CD4-positive, alpha-beta T cell treated with Interferon alpha-2 for 1 hour (primary cell): ENCODE measurements around the gene IMMP2L.

Experiments used
- DNase-seq, 2 donors: peaks; one replicate each; pipeline ENCODE4 v3.0.0-alpha.2; 2020 to 2022

IMMP2L gene

DNA sequence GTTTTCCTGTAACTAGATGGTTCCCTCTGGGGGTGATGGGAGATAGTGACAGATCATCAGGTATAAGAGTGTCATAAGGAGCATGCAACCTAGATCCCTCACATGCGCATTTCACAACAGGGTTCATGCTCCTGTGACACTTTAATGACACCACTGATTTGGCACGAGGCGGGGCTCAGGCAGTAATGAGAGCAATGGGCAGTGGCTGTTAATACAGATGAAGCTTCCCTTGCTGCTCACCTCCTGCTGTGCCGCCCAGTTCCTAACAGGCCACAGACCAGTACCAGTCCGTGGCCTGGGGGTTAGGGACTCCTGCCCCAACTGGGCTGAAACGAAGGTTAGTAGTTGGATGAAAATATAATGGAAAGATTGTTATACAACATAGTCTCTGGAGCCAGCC is 673.0 kb downstream of the IMMP2L start:
- DNase-seq, result no peak

DNA sequence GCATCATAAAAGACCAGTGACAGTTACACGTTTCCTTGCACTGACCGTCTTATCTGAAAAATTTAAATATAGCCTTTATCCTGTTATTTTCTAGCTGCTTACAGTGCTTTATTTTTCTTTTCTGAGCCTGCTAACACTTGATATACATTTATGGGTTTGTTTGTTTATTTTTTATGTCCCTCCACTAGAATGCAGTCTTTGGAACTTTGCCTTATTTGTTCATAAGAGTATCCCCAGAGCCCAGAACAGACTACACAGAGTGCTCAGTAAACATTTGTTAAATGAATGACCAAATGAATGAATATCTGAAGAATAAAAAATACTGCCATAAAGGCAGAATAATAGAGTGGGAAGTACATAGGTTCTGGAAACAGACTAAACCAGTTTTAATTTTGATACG is 673.7 kb downstream of the IMMP2L start:
- no peak for DNase-seq

DNA sequence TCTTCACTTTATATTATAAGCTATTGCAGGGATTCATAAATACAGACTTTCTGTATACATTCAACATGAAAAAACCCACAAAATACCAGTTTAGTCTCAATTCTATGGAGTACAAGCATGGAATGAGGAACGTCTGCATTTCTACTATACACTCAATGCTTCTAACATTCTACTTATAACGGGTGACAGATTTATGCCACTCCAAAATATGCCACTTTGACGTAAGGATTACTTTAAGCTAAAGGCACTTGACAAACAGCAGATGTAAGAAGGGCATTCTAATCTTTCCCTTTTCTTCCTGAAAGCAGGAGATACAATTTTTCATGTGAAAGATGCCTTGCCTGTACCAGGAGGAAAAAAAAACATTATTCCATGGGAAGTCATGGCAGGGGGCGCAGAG is 676.8 kb downstream of the IMMP2L start:
- no peak for DNase-seq

DNA sequence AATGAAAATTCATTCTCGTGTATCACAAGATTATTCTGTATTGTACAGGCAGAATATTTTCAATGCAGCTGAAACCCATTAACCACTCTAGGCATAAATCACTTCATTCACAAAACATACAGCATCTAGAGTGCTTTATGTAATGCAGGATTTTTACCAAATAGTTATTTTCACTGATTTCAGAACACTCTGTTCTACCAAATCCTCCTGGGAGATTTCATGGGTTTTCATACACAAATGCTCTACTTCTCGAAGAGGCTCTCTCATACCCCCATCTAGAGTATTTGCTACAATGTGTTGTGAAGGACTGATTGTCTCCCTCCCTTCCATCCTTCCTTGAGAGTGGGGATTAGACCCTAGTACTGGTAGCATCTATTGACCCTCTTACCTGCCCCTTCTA is 680.6 kb downstream of the IMMP2L start:
- no peak for DNase-seq

DNA sequence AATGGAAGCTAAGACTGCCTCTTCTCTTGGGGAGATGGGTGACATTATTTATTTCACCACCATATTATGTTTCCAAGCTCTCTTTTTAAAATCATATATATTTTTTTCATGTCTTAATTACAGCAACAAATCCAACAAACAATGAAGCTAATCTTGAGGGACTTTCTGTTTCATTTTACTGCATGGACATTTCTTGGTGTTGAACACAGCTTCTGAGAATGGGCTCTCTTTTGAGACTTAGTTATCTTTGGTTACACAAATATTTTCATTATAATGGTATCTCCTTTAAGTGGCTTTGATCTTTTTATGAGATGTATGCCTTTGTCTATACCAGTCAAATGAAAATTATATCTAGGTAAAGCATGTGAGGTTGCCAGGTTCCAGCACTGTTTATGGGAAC is 681.3 kb downstream of the IMMP2L start:
- no peak for DNase-seq

DNA sequence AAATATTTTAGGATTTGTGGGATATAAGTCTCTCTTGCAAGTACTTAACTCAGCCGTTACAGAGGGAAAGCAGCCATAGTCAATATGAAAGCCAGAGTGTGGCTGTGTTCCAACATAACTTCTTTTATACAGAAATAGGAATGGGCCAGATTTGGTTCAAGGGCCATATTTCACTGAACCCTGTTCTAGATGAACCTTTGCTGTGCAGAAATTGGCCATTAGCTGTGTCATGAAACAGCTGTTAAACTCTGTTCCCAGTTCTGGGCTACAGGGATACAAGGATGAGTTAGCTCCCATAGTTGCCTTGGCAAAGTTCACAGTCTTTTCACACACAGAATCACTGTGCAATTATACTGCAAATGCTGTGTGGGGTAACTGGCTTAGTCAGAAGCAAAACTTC is 685.3 kb downstream of the IMMP2L start:
- no peak for DNase-seq

DNA sequence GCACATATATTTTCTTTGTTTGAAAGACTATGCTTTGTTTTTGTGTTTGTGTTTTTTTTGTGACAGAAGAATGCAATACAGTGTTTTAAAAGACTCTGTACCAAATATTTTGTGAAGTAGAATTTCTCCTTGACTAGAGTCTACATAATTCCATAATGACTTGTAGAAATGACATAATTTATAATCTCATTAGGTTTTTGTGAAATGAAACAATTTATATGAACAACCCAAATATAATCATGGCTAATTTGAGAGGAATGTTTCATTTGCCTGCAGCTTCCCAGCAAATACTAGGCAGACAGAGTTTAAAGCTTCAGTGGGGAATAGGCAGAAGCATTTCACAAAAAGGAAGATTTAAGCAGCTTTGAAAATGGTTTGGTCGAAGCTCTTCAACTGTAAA is 686.9 kb downstream of the IMMP2L start:
- DNase-seq, result no peak

DNA sequence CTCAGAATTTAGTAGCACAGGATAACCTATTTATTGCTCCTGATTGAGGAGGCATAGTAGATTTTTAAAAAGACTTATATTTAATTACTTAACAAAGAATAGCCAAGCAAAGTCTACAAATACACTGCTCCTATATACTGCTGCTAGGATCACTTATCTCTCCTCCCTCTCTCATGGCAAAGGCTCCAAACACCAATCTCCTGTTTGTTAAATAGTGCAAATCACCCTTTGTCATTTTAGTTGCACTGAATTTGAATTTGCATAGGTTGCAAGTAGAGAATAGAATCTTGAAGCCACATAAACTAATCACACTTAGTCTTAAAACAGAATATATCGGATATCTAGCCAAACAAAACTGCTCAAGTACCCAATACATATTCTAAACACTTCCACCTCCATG is 690.4 kb downstream of the IMMP2L start:
- no peak for DNase-seq

DNA sequence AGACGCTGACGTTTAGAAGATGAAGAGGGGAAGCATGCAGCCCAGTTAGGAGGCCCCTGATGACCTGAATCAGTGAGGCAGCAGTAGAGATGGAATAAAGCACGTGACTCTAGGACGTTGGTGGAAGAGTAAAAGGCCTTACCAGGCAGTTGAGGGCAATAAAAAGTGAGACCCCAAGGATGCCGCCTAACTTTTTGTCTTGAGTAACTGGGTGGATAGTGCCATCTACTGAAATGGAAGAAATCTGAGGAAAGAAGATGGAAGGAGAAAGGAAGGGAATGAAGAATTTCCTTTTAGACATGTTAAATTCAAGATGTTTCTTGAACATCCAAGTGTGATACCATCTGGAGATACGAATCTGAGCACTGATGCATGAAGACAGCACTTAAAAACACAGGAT is 691.4 kb downstream of the IMMP2L start:
- DNase-seq, result no peak

DNA sequence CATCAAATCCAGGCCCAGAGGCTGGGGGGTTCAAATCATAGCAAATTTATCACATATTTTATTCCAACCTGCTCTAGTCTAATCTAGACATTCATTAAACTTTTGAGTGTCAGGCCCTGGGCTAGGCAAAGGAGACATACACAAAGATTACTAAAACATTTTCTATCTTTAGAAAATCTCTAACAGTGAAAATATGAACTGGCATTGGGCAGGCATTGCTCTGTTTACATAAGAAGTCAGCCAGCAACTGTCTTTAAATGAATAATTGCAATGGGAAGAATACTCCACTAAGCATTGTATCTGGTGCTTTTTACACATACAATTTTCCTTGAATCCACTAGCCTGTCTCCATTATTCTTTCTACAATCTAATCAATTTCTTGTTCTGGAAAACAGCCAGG is 693.8 kb downstream of the IMMP2L start:
- no peak for DNase-seq

DNA sequence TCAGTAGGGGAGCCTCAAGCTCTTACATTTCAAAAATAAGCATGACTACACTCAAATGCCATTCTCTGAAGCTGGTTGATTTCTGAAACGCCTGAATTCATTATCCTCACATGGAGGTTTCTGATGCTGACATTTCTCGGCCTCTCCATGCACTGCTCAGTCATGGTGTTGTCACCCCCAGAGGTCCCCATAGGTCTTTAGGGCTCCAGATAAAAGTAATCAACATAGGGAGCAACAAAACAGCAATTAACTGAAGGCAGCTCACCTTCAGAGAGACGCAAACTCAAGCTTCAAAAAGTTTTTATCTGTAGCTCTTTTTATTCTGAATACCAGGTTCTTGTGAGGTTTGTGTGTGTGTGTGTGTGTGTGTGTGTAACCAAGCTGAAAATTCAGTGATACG is 694.5 kb downstream of the IMMP2L start:
- DNase-seq, result no peak

DNA sequence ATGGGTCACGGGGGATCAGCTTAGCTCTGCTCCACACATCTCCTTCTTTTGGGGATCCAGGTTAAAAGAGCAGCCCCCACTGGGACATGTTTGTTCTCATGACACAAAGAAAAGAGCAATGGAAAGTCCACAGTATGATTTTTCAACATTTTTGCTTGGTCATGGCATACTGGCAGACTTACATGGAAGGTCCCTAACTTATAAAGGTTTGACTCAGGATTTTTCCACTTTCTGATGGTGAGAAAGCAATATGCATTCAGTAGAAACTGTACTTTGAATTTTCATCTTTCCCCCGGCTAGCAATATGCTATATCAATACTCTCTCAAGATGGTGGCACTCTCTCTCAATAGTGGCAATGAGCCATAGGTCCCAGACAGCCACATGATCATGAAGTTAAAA is 699.0 kb downstream of the IMMP2L start:
- DNase-seq, result no peak

DNA sequence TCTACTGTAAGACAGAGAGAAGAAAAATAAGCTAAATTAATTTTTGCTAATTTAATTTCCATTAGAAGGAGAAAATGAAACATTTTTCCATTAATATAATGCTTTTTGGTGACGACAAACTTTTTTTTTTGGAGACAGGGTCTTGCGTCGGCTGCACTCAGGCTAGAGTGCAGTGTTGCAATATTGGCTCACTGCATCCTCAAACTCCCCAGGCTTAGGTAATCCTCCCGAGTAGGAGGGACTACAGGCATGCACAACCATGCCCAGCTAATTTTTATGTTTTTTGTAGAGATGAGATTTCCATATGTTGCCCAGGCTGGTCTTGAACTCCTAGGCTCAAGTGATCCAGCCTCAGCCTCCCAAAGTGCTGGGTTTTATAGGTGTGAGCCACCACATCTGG is 701.1 kb downstream of the IMMP2L start:
- no peak for DNase-seq

DNA sequence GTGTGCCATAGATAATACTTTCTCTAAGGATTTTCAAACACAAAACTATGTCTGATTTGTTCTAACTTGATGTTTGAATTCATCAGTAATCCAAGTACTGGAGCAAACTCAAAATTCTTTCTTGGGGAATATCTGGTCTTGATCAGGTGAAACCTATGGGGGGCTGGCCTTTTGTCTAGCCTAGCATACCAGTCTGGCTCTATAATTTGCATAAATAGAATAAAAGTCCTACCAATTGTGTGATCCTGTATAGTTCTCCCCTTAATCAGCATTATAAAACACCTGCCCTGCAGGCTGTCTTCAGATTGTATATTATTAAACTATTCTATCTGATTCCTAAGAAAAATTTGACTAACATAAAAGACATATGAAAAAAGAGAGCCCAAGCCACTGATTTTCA is 705.2 kb downstream of the IMMP2L start:
- DNase-seq, result no peak

DNA sequence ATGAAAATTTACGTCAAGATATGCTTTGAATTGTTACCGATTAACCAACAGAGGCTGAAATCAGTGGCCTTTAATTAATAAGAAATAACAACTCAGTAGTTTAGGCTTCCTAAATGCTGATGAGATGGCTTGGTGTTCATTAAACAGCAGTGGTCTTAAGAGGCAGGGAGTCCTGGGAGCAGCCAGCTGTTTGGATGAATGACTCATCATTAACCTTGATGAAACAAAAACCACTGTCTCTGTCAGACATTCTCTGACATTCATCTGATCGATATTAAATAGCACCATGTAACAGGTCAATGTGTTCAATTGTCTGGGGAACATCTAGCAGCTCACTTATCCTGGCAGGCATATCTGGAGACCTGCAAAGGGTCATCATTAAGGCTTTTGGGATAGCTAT is 705.6 kb downstream of the IMMP2L start:
- no peak for DNase-seq

DNA sequence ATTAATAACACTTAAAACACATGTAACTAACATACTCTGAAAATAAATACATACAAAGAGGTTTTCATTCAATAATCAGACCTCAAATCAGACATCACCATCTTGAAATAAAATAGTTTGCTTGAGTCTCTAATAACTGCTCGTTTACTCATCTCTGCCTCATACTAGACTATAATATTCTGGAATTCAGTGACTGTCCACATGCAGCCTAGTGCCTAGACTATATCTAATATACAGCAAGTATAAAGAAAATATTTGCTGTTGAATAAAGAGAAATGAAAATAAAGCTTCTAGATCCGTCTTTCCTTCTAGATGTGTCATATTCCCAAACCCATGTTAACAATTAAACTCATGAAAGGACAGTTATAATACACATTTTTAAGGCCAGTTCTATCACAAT is 707.6 kb downstream of the IMMP2L start:
- DNase-seq, result no peak

DNA sequence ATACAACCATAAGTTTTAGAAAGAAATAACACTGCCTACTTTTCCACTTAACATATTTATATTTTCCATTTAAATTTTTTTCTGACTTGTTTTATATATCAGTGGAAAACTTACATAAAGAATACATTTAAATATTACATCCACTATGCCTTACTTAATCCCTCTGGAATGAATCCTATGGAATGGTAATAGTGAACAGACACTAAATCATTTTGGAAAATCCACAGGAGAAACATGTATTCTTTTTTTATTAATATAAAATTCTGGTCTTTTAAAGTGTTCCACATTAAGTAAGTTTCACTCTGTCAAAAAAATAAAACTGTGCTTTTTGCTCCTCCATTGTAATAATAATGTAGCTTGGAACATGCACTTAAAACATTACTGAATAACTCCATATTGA is 708.1 kb downstream of the IMMP2L start:
- DNase-seq, result no peak

DNA sequence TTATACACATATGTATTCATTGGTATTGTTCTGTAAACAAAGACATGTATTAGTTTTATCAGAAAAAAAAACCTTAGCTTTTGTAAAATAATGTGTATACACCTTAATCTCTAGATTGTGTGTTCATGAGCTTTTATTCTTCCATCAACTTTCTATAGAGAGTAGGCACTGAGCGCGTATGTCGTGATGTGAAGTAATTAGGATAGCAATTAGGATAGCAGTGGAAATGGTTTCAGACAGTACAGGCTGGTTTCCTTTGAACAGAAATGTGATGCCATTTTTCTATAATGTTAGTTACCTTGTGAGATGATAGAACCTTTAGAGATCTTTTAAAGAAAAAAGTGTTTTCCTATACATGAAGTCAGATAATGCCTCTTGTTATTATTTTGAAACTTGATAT is 709.0 kb downstream of the IMMP2L start:
- no peak for DNase-seq

DNA sequence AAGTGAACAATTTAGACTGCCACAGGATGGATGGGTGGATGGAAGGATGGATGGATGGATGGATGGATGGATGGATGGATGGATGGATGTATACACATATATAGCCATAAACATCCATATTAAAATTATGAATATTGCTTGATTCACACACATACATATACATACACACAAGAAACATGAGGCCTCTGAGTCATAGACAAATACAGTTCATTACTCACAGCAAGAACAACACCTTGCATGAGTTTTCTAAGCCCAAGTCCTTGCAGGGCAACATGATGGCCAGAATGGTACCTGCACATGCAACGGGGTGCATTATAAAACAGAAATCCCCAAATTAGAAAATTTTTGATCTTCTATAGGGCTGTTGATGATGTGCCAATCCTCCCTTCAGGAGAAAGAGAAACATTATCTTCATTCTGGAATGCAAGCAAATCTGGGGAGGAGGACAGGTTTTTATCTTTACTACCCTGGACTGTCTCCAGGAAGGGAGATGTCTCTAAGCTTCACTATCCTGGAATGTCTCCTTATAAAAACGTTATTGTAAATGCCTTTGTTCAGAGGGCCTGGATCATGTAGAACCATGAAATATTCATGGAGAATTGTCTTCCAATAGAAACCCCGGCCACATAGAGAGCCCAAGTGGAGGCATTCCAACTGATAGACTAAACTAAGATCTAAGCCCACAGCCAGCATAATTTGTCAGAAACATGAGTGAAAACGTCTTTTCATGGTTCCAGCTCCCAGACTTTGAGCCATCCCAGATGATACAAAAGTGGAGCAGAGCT is 709.9 kb downstream of the IMMP2L start:
- DNase-seq, result no peak

DNA sequence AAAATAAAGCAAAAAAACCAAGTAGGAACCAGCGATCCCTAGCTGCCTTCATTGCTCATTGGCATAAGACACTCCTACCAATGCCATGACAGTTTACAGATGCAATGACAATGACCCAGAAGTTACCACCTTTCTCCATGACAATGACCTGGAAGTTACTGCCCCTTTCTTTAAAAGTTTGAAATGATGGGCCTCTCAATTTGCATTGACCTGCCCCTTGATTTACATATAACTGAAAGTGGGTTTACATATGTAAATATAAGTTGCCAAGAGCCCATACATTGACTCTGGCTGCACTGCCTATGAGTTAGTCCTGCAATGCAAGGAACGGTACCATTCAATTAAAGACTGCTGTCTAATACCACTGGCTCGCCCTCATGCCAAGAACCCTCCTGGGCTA is 712.1 kb downstream of the IMMP2L start:
- no peak for DNase-seq

DNA sequence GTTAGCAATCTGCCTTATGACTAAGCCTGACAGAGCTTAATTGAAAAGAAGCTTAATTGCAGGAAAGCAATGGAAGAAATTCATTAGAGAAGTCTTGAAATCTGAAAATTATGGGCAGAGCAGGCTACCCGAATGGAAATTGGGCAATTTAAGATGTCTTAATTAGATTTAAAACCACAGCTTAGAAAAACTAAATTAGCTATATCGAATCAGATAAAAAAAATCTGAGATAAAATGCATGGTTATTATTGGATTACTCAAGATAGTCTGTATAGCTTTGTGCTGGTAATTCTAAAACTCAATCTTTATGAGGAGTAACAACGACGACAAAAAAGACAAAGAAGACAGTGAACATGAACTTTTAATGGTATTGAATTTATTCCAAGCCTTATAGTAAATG is 719.5 kb downstream of the IMMP2L start:
- no peak for DNase-seq

DNA sequence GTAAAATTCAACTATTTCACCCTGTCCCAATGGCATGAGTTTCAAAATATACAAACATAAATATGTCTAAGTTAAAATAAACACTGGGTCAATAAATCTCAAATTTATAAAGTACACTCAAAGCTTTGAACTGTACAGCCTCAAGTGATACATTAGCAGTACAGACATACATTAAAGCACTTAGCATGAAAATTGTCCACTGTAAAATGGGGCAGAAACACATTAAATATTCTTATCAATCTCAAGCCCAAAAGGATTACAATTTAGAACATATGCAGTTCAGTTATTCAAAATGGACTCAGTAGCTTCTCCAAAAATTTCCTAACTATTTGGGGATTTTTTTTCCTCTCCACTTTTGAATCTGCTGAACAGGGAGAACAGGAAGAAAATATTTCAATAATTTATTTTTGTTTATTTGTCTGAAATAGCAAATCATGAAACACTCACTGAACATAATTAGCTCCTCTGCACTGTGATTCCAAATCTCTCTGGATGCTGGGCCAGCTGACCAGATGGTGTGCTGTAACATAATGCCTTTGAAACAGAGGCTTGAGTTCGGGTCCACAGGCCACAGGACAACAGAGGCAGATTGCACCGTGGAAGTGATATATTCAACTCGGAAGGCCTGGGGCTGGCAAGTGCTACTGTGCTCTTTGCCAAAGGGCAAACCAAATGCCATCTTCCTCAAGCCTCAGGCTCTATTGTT is 720.3 kb downstream of the IMMP2L start:
- no peak for DNase-seq

DNA sequence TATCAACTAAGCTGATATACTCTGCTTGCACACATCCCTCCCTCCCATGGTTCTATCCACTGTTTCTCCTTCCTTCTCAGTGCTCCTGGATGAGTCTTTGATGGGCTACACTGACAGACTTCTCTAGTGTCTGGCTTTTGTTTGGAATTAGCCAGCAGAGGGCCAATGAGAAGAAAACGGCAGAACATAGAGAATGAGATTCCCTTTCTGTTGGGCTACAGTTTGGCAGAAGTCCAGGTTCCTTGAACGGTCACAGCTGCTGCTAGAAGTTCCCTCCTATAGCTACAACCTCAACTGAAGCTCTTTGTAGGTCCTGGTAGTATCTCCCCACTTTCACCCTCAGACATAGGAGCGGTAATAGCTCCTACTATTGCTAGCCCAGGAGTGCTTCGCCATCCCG is 722.4 kb downstream of the IMMP2L start:
- no peak for DNase-seq

DNA sequence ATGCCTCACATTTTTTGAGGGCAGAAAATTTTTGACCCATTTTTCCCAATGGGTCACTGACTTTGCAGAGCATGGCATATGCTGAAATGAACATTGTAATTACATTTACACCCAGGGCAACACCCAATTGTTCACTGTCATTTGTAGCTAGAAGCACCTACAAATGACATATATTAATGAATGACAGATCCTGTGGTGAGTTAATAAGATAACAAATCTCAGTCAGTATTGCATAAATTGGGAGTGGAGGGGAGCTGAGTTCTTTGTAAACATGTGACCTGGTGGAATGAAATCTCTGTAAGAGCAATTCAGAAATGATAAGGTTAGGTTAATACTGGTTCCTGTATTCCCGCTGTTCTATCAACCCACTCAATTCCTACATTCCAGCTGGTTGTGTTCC is 726.4 kb downstream of the IMMP2L start:
- no peak for DNase-seq

DNA sequence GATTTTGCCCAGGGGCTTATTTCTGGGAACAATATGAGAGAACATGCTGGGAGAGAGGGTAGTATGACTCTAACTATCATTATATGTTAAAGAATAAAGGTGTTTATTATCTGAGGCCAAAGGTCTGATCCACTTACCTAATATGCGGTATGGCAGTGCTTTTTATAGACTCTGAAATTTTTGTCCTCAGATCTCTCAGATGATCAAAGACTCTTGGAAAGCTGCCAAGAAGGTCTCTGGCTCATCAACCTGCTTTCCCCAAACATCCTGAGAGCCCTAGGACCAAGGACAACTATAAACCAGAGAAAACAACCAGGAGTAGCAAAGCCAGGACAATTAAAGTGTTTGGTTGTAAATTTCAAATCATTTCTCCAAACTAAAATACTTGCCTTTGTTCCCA is 727.1 kb downstream of the IMMP2L start:
- peak in 1 of 2 donors; percentile 3 for DNase-seq
